HG03432 (cell line): ENCODE data around the gene GTF2A2.
"Not testable (repeated sequence)": the region's sequence is repeated elsewhere in the genome, so short reads cannot be mapped to it uniquely, and the experiment has no call there.

Source experiments
- ATAC-seq: cut with Tn5 transposase; IDR thresholded peaks from one replicate; pipeline ENCODE4 v1.9.1; 2021; ENCODE audit warnings: mild to moderate bottlenecking, moderate library complexity; ENCODE audit not compliant: unreplicated experiment

The GTF2A2 gene

GRCh38 chr15:59676565-59676964 is 19.2 kb upstream of the GTF2A2 start:
- no peak for ATAC-seq

- ATAC-seq: no peak
Observed at GRCh38 chr15:59674361-59674877, 17.1 kb upstream of the GTF2A2 start.

- ATAC-seq: no peak
Observed at GRCh38 chr15:59668556-59668955, 11.2 kb upstream of the GTF2A2 start.

- no peak for ATAC-seq
Observed at GRCh38 chr15:59662260-59662659, 4.9 kb upstream of the GTF2A2 start.

- no peak for ATAC-seq
Observed at GRCh38 chr15:59659366-59659765, 2.1 kb upstream of the GTF2A2 start.

- ATAC-seq: peak; percentile 25
Observed at GRCh38 chr15:59657635-59658125, 365 bp upstream of the GTF2A2 start.

- no peak for ATAC-seq
Observed at GRCh38 chr15:59654046-59654445, 3.3 kb downstream of the GTF2A2 start.

GRCh38 chr15:59649603-59650002 is 7.7 kb downstream of the GTF2A2 start:
- ATAC-seq: no peak

GRCh38 chr15:59647085-59647484 is 10.2 kb downstream of the GTF2A2 start:
- ATAC-seq: no peak

- ATAC-seq: no peak
Observed at GRCh38 chr15:59646277-59646676, 11.0 kb downstream of the GTF2A2 start.

GRCh38 chr15:59645812-59646211 is 11.5 kb downstream of the GTF2A2 start:
- not testable (repeated sequence) for ATAC-seq

- ATAC-seq: no peak
Observed at GRCh38 chr15:59644756-59645155, 12.6 kb downstream of the GTF2A2 start.

GRCh38 chr15:59642351-59642750 is 15.0 kb downstream of the GTF2A2 start:
- ATAC-seq: no peak

- ATAC-seq: not testable (repeated sequence)
Observed at GRCh38 chr15:59637507-59637906, 19.8 kb downstream of the GTF2A2 start.

GRCh38 chr15:59636184-59636583 is 21.1 kb downstream of the GTF2A2 start:
- no peak for ATAC-seq

- no peak for ATAC-seq
Observed at GRCh38 chr15:59632714-59633113, 24.6 kb downstream of the GTF2A2 start.

- ATAC-seq: peak; percentile 67
Observed at GRCh38 chr15:59622289-59622688, 35.0 kb downstream of the GTF2A2 start.

GRCh38 chr15:59618406-59618805 is 38.9 kb downstream of the GTF2A2 start:
- no peak for ATAC-seq

- ATAC-seq: no peak
Observed at GRCh38 chr15:59616379-59616778, 40.9 kb downstream of the GTF2A2 start.

GRCh38 chr15:59615661-59616060 is 41.7 kb downstream of the GTF2A2 start:
- ATAC-seq: no peak

- no peak for ATAC-seq
Observed at GRCh38 chr15:59614153-59614552, 43.2 kb downstream of the GTF2A2 start.

GRCh38 chr15:59611276-59612260 is 45.7 kb downstream of the GTF2A2 start, which contains the start of gene GCNT3:
GCNT3 (plus strand) TSS chr15:59611783; CDS start chr15:59618239, 6,456 bp downstream.
- ATAC-seq: no peak
